Measurements from ENCODE around the gene FBXL2.

Gene FBXL2

GRCh38 chr3:33430571-33430970 lies 153.3 kb downstream of the FBXL2 start:
- DNase-seq = no peak

GRCh38 chr3:33433843-33434242 lies 156.6 kb downstream of the FBXL2 start:
- DNase-seq = no peak

All from activated T-cell treated with anti-CD3 and anti-CD28 coated beads, Interleukin-2, amount 50 U/mL, for 1 hour (primary cell).